Activated CD8-positive, alpha-beta memory T cell treated with anti-CD3 and anti-CD28 coated beads for 4 hours (primary cell): ENCODE results near the gene NTN4.
"Not testable (repeated sequence)": the region's sequence is repeated elsewhere in the genome, so short reads cannot be mapped to it uniquely, and the experiment has no call there.

Experiments used
- DNase-seq, 2 donors: peaks; one replicate each; pipeline ENCODE4 v3.0.0-alpha.2; 2020; ENCODE audit warnings: low read depth in 2 of 2

The NTN4 gene

DNA sequence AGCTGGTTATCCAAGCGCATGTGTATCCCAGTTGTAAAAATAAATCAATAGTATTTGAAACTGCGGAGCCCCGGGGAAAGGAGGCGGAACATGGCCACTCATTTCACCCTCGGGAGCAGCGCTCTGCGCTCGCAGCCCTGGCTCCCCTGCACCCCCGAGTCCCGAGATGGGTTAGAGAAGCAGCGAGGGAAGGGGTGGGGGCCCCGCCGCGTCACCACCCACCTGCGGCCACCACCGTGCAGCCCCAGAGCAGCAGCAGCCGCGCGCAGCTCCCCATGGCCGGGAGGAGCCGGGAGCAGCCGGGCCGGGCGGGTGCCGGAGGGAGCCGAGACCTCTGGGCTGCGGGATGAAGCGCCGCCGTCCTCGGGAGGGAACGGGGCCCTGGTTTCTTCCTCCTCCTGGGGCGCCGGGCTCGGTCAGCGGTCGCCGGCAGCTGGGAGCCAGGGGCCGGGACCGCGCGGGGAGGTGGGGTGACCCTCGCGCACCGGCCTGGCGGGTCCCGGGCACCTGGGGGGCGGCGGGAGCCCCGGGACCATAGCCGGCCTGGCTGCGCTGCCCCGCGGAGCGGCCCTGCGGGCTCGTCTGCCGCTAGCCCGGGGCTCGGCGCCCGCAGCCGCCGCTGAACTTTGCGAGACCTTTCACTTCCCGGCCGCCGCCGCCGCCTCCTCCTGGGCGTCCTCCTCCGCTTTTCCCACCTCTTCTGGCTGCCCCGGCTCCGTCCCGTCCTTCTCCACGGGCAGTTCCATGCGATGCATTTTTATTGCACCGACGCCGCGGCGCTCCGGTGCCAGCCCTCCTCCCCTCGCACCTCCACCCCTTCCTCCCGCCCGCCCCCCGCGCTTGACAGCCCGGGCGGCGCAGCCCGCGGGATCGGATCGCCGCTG, at the start of gene NTN4:
Gene NTN4, minus strand, starts transcription at position 732 of the 884 bp plus-strand sequence. Its CDS starts 455 bp downstream, at position 277.
- DNase-seq: no peak

DNA sequence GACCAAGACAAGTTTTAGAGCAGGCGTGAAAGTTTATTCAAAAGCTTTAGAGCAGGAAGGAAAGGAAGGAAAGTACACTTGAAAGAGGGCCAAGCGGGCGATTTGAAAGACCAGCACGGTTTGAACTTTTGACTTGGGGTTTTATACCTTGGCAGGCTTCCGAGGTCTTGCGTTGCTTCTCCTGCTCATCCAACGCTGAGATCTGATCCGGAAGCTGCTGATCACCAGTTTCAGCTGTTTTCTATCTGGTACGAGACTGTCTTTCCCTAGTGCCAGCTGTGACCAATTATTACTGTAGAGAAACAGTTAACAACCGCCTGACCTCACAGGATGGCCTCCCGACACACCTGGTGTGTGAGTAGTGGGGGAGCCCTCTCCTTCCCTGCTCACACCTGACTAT, 47.6 kb upstream of the NTN4 start:
- no peak for DNase-seq

DNA sequence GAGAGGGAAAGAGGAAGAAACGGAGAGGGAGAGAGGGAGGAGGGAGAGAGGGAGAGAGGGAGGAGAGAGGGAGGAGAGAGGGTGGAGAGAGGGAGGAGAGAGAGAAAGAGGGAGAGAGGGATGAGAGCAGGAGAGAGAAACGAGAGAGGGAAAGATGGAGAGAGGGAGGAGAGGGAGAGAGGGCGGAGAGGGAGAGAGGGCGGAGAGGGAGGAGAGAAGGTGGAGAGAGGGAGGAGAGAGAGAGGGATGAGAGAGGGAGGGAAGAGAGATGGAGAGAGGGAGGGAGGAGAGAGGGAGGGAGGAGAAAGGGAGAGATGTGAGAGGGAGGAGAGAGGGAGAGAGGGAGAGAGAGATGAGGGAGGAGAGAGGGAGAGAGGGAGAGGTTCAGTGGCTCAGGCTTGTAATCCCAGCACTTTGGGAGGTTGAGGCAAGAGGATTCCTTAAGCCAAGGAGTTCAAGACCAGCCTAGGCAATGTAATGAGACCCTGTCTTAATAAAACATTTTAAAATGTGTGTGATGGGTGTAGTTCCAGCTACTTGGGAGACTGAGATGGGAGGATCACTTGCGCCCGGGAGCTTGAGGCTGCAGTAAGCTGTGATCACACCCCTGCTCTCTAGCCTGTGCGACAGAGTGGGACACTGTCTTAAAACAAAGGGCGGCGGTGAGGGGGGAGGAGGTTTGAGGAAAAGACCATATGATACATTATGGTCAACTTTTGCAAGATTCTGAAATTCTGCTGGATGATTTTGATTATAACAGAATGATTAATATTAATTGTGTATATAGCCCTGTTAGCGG, 46.9 kb upstream of the NTN4 start:
- no peak for DNase-seq

DNA sequence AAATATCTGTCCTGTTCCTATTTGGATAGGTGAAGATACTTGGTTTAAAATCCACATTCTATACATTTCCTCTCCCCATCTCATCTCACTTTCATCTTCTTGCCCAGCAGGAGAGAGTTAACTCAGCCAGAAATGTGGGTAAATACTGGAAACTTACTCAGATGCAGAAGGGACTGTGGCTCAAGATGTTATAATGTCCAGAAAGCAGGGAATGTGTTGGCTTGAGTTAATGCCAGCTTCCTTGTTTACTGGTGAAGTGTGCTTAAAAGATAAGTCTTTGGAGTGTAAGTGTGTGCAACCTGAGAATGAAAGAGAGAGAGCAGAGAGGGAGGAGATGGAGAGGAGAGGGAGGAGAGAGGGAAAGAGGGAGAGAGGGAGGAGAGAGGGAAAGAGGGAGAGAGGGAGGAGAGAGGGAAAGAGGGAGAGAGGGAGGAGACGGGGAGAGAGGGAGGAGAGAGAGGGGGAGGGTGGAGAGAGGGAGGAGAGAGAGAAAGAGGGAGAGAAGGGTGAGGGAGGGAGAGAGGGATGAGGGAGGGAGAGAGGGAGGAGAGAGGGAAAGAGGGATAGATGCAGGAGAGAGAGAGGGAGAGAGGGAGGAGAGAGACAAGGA, 46.2 kb upstream of the NTN4 start:
- DNase-seq: no peak

- DNase-seq: no peak
These were observed 45.6 kb upstream of the NTN4 start for GRCh38 chr12:95836185-95836609.

DNA sequence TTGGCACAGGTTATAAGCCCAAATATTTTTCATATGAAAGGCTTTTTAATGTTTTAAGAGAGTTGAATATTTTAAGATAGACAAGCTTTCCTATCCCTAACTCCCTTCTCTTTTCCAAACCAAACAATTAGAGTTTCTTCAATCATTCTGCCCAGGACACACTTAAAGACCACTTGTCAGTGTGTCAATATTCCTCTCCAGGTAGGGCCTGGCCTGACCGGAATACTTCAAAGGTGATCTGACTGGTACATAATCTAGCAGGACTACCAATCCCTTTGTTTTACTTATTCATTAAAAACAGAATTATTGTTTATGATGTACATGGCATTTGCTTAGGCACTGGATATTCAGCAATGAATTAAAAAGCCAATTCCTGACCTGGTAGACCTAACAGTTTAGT, 44.0 kb upstream of the NTN4 start:
- no peak for DNase-seq

- DNase-seq: no peak
These were observed 39.9 kb upstream of the NTN4 start for GRCh38 chr12:95830335-95831089.

DNA sequence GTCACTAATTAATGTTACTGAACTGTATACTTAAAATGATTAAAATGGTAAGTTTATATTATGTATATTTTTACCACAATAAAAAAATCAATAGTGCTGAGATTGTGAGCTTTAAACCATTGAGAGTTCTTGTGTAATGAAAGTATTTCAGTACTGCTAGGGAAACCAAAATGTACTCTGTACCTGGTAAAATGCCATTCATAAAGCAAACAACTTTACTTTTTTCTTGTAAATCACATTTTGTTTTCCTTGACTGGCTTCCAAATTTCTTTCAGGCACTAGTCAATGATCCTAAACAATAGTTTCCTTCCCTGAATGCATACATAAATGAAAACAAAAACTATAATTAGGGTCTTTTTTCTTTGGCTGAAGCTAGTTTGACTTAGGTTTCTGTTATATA, 38.8 kb upstream of the NTN4 start:
- DNase-seq: no peak

DNA sequence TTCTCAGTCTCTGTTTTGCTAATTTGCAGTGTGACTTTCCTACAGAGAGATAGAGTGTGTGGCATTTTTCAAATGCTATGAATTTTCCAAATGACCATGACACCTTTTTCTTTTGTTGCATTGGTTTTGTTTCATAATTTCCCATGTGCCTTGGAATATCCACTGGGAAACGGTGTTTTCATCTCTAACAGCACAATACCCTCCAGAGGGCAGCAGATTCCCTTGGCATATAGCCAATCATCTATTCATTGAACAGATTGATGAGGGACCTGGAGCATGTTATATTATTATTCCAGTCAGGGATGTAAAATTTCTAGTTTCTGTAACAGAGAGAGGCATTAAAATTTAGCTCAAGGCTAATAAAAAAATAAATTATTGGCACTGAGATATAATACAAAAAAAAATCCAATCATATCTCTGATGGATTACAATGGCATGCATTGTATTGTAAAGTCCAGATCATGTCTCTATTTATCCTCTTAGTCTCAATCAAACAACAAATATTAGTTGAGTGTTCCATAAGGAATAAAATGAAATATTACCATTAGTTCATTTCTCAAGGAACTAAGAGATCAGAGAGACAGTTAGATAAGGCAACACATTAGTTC, 29.6 kb upstream of the NTN4 start:
- no peak for DNase-seq

DNA sequence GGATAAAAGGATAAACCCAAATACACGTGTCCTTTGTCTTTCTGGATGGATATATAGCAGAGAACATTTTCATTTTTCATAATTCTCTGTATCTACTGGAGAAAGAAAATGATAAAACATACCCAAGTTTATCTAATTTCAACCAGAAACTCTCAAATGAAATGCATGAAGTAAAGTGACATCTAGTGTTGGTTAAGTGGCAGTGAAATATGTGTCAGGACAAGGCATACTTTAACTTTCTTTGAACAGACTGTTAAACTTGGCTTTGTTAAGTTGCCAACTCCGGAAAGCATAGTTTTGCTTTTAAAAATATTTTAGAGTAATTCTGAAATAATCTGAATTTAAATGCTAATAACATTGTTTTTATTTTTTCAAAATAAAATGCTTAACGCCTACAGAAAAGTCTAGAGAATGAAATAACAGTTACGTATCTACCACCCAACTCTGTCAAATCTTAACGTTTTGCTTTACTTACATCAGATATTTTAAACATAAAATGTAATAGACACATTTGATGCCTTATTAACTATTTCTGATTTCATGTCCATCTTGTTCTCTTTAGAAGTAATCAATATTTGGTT, 25.2 kb upstream of the NTN4 start:
- no peak for DNase-seq

- DNase-seq: not testable (repeated sequence)
These were observed 21.6 kb upstream of the NTN4 start for GRCh38 chr12:95812155-95812554.

DNA sequence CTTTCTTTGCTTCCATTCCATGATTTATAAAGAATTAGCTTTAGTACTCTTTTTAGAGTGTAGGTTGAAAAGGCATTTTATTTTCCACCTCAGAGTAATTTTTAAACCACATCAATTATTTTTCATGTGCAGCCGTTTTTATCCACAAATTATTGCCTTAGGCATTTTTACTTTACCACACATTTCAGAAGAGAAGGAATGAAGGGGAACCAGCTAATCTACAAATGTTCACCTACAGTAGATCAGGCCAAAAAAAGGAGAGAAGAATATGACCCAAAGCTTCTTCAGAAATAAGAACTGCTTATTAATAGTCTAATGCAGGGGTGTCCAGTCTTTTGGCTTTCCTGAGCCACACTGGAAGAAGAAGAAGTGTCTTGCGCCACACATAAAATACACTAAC, 19.8 kb upstream of the NTN4 start:
- DNase-seq: no peak

DNA sequence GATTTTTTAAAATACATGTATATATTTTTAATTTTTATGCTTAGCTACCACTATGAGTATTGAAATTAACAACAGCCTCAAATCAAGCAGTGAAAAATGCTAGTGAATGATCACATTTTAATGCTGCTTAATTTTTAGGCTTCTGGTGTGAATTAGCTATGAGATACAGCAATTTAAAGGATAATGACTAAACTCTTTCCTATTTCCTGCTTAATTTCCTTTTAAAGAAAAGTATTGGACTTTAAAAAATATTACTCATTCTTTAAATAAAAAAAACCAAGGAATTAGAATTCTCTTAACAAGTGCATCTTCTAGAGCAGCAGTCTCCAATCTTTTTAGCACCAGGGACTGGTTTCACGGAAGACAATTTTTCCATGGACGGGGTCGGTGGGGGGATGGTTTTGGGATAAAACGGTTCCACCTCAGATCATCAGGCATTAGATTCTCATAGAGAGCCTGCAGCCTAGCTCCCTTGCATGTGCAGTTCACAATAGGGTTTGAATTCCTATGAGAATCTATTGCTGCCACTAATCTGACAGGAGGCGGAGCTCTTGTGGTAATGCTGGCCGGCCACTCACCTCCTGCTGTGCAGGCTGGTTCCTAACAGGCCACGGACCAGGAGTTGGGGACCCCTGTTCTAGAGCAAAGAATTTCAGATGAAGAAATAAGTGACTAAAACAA, 18.6 kb upstream of the NTN4 start:
- DNase-seq: no peak

- DNase-seq: no peak
These were observed 17.6 kb upstream of the NTN4 start for GRCh38 chr12:95808146-95808545.

DNA sequence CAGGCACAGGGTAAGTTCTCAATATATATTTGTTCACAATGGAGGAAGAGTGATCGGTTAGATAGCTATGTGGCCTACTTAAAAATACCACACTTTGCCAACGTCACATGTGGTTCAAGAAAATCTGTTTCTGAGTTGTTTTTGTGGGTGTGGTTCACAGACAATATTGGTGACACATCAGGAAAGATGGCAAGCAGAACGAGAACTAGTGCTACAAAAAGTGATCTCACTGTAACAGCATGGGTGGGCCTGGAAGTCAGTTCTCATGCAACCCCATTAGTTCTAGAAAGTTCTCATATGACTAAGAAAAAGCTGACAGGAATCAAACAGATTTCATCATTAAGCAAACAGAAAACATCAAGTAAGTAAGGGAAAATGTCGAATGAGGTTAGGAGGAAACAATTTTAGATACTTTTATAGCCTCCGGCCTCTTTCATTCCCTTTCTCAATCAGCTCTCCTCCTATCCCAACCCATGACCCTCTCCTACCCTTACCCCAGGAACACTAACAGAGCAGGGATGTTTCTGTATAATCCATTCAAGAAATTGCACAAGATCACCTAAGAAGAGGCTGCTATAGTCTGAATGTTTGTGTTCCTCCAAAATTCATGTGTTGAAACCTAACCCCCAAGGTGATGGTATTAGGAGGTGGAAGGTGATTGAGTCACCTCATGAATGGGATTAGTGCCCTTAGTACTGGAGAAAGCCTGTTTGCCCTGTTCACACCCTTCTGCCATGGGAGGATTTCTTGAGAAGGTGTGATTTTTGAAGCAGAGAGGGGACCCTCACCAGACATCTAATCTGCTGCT, 15.5 kb upstream of the NTN4 start:
- no peak for DNase-seq

DNA sequence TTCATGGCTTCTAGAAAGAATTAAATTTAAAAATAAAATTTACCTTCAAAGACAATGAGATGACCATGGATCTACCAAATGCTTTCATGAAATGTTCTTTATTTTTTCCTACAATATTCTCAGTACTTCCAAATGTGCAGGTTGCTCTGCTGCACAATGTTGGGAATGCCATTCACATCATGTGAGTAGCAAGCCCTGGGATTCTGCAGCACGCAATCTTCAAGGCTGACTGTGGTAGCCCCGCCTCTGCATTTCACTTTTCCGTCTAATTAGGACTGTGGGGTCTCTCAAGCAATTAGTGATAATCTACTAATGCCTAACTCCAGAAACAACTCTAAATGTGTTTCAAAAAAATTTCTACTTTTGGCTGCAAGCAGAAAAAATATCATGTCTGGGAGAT, 13.7 kb upstream of the NTN4 start:
- no peak for DNase-seq

- no peak for DNase-seq
These were observed 13.3 kb upstream of the NTN4 start for GRCh38 chr12:95803817-95804216.

GRCh38 chr12:95802482-95803270, 12.1 kb upstream of the NTN4 start:
- no peak for DNase-seq

GRCh38 chr12:95796982-95797289, 6.4 kb upstream of the NTN4 start:
- DNase-seq: no peak
